B cell (primary cell): ENCODE measurements around the gene AGT. TPM values are rescaled to one million over a fixed set of nuclear protein-coding genes. Genes with fewer than 3 reads are reported as not detected.

Experiments used
- ATAC-seq: fragments of 200-7000 bp; cut with Tn5 transposase; one replicate; pipeline ENCODE4 v1.10.0; 2021; ENCODE audit warnings: low read depth, mild to moderate bottlenecking, moderate number of reproducible peaks, moderate library complexity
- CTCF ChIA-PET: fragments of 350-600 bp; sonication (Branson Sonifier 250); formaldehyde crosslinking; loops from one replicate; lab custom pipeline; 2021; ENCODE audit warnings: antibody characterized with exemption, inconsistent platforms; lab: Charles Lee
- POLR2A ChIA-PET: fragments of 350-600 bp; sonication (Branson Sonifier 250); formaldehyde crosslinking; loops from one replicate; lab custom pipeline; 2021; ENCODE audit warnings: antibody characterized with exemption; lab: Charles Lee
- DNase-seq: peaks from one replicate; pipeline ENCODE4 v3.0.0; 2013
- H2AFZ ChIP-seq: 2 replicates; pipeline ENCODE4 v1.6.1; 2012; ENCODE audit warnings: mild to moderate bottlenecking, low read depth, low read length; ENCODE audit not compliant: insufficient read depth, poor library complexity, severe bottlenecking
- H3K27ac ChIP-seq, 2 donors: 1 replicate in 1 of 2; 2 replicates in 1 of 2; pipeline ENCODE4 v1.5.1; 2012 to 2013; ENCODE audit warnings: low read length in 2 of 2, mild to moderate bottlenecking in 2 of 2, moderate library complexity in 1 of 2
- H3K27me3 ChIP-seq, 4 experiments: fragments of 200-600 bp in 1 of 4; sonication (generic) in 1 of 4; replicated peaks in 1 of 4; 1 replicate in 2 of 4; 2 replicates in 2 of 4; pipeline versions ENCODE4 v1.6.1 to v1.7.0; 2013 to 2016; ENCODE audit warnings: low read length in 3 of 4, mild to moderate bottlenecking in 2 of 4, mixed read lengths in 1 of 4, moderate library complexity in 1 of 4; ENCODE audit not compliant: insufficient read depth in 4 of 4, control insufficient read depth in 3 of 4; ENCODE audit errors: control extremely low read depth in 1 of 4
- H3K36me3 ChIP-seq, 2 experiments: replicated peaks in 1 of 2; 1 replicate in 1 of 2; 2 replicates in 1 of 2; pipeline versions ENCODE4 v1.6.1 to v1.7.1; 2013; ENCODE audit warnings: low read length in 1 of 2; ENCODE audit not compliant: insufficient read depth in 2 of 2, control insufficient read depth in 1 of 2; ENCODE audit errors: control extremely low read depth in 1 of 2, extremely low read depth in 1 of 2
- H3K4me1 ChIP-seq, 2 donors: fragments of 200-600 bp in 1 of 2; sonication (generic) in 1 of 2; 1 replicate in 1 of 2; 2 replicates in 1 of 2; pipeline versions ENCODE4 v1.5.1 to v1.6.1; 2013 to 2017; ENCODE audit warnings: low read length in 2 of 2; ENCODE audit not compliant: control insufficient read depth in 2 of 2, insufficient read depth in 2 of 2
- H3K4me2 ChIP-seq: replicated peaks from 2 replicates; pipeline ENCODE3; 2012; ENCODE audit warnings: mild to moderate bottlenecking, low read depth, low read length; ENCODE audit not compliant: poor library complexity, severe bottlenecking
- H3K4me3 ChIP-seq, 5 experiments: fragments of 200-600 bp in 1 of 5; sonication (generic) in 1 of 5; 1 replicate in 3 of 5; 2 replicates in 2 of 5; pipeline versions ENCODE4 v1.5.1 to v1.7.0; 2011 to 2016; ENCODE audit warnings: low read length in 4 of 5, mild to moderate bottlenecking in 4 of 5, low read depth in 2 of 5, control low read depth in 1 of 5, moderate library complexity in 1 of 5; ENCODE audit not compliant: insufficient read depth in 1 of 5; ENCODE audit errors: control extremely low read depth in 1 of 5, extremely low read depth in 1 of 5
- H3K79me2 ChIP-seq: fragments of 200-600 bp; sonication (generic); one replicate; pipeline ENCODE4 v1.6.0; 2016; ENCODE audit warnings: low read length; ENCODE audit not compliant: control insufficient read depth, insufficient read depth
- H3K9ac ChIP-seq: fragments of 200-600 bp; sonication (generic); 2 replicates; pipeline ENCODE4 v1.6.1; 2017; ENCODE audit warnings: mild to moderate bottlenecking, low read length, moderate library complexity
- H3K9me3 ChIP-seq, 3 donors: one replicate each; pipeline versions ENCODE4 v1.6.1 to v1.7.1; 2013; ENCODE audit warnings: low read length in 2 of 3; ENCODE audit not compliant: control insufficient read depth in 2 of 3, insufficient read depth in 1 of 3; ENCODE audit errors: control extremely low read depth in 1 of 3
- H4K20me1 ChIP-seq: 2 replicates; pipeline ENCODE4 v1.6.0; 2012; ENCODE audit warnings: mild to moderate bottlenecking, low read length; ENCODE audit not compliant: insufficient read depth, control insufficient read depth, poor library complexity, severe bottlenecking
- H3K27ac Mint-ChIP-seq: one replicate; pipeline ENCODE4 v1.8.0; 2021; ENCODE audit warnings: mixed read lengths
- H3K27me3 Mint-ChIP-seq: one replicate; pipeline ENCODE4 v1.8.0; 2021; ENCODE audit warnings: mixed read lengths
- H3K4me1 Mint-ChIP-seq: one replicate; pipeline ENCODE4 v1.8.0; 2021; ENCODE audit warnings: mixed read lengths
- H3K4me3 Mint-ChIP-seq: one replicate; pipeline ENCODE4 v1.8.0; 2021; ENCODE audit warnings: mixed read lengths
- H3K9me3 Mint-ChIP-seq: one replicate; pipeline ENCODE4 v1.8.0; 2022; ENCODE audit warnings: mixed read lengths; ENCODE audit not compliant: insufficient read depth
- CTCF ChIP-seq: fragments of 200-600 bp; IDR thresholded peaks from one replicate; pipeline ENCODE4 v1.8.0; 2022; ENCODE audit warnings: antibody characterized with exemption, mild to moderate bottlenecking
- EZH2 ChIP-seq: IDR thresholded peaks from 2 replicates; pipeline ENCODE4 v1.6.1; 2012; ENCODE audit warnings: borderline replicate concordance, low read depth, mild to moderate bottlenecking, moderate library complexity, low read length; ENCODE audit not compliant: insufficient read depth, poor library complexity, severe bottlenecking
- WGBS: methylation state at CpG from one replicate; pipeline ENCODE4 v1.1.5; 2013; ENCODE audit warnings: missing lambda C conversion rate; ENCODE audit not compliant: insufficient coverage; 5-methylcytosine and 5-hydroxymethylcytosine counted together
- intact Hi-C: fragments of 100-400 bp; cut with micrococcal nuclease; formaldehyde crosslinking; loops from one replicate; pipeline ENCODE4 v1.10.0; 2022
- polyA plus RNA-seq: library from polyadenylated mRNA; depleted of rRNA; stranded (reverse); fragments of >200 nt; gene quantifications from 2 replicates; pipeline ENCODE4 v1.2.3, GENCODE V29; 2012
- total RNA-seq, 2 donors: library from RNA; stranded (reverse); fragments of 120-200 nt in 1 of 2; gene quantifications; 1 replicate in 1 of 2; 2 replicates in 1 of 2; pipeline versions ENCODE4 v1.2.3 to v1.2.4, GENCODE V29; 2013 to 2022

AGT gene
- total and polyA plus RNA-seq, 2 donors (not counting 1 experiment from before 2014, with no cell fraction given): not detected

- Histone ChIP-seq H3K4me1 (no peaks in the 10 kb centered on the region), H3K9ac (no peak overlapping the region), H3K4me3 (no peak overlapping the region), H3K9me3 (no peaks in the 10 kb centered on the region), H3K27ac (no peak overlapping the region), H3K79me2 (no peaks in the 10 kb centered on the region), H4K20me1 (no peaks in the 10 kb centered on the region), H2AFZ (no peak overlapping the region), H3K4me2 (no peak overlapping the region), H3K27me3 (no peaks in the 10 kb centered on the region), H3K36me3 (no peaks in the 10 kb centered on the region)
- intact Hi-C loops: no loop called here
- peaks cover 22% of the 10 kb centered on the region for H3K27me3 Mint-ChIP-seq
- ATAC-seq (no peak), DNase-seq (no peak)
- 86% methylated on average over 15 of the region's 16 CpGs for WGBS
- POLR2A ChIA-PET: no interaction called here
- H3K27ac Mint-ChIP-seq: no peak overlapping the region
- H3K4me3 Mint-ChIP-seq: no peak overlapping the region
- CTCF ChIA-PET: no interaction called here
- no peaks in the 10 kb centered on the region for H3K9me3 Mint-ChIP-seq
- no peak for TF ChIP-seq CTCF
- no peak for TF ChIP-seq EZH2
- no peaks in the 10 kb centered on the region for H3K4me1 Mint-ChIP-seq
Observed at GRCh38 chr1:230708631-230709580, 5.0 kb downstream of the AGT start.
